ENCODE measurements around the gene CACNA1A. TPM values are rescaled to one million over a fixed set of nuclear protein-coding genes. Genes with fewer than 3 reads are reported as not detected.
"Not testable (repeated sequence)": the region's sequence is repeated elsewhere in the genome, so short reads cannot be mapped to it uniquely, and the experiment has no call there.

CACNA1A gene
- total RNA-seq, 6 experiments from 2014 or later: 0.11 TPM; not detected in 5

DNA sequence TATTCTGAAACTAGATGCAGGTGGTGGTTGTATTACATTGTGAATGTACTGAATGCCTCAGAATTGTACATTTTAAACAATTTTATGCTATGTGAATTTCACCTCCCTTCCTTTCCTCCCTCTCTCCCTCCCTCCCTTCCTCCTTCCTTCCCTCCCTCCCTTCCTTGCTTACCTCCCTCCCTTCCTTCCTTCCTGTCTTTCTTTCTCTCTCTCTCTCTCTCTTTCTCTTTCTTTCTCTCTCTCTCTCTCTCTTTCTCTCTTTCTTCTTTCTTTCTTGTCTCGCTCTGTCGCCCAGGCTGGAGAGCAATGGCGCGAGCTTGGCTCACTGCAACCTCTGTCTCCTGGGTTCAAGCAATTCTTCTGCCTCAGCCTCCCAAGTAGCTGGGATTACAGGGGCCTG is 318.9 kb downstream of the CACNA1A start:
- TF ChIP-seq, protein P1, sequence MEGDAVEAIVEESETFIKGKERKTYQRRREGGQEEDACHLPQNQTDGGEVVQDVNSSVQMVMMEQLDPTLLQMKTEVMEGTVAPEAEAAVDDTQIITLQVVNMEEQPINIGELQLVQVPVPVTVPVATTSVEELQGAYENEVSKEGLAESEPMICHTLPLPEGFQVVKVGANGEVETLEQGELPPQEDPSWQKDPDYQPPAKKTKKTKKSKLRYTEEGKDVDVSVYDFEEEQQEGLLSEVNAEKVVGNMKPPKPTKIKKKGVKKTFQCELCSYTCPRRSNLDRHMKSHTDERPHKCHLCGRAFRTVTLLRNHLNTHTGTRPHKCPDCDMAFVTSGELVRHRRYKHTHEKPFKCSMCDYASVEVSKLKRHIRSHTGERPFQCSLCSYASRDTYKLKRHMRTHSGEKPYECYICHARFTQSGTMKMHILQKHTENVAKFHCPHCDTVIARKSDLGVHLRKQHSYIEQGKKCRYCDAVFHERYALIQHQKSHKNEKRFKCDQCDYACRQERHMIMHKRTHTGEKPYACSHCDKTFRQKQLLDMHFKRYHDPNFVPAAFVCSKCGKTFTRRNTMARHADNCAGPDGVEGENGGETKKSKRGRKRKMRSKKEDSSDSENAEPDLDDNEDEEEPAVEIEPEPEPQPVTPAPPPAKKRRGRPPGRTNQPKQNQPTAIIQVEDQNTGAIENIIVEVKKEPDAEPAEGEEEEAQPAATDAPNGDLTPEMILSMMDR (IDR thresholded peaks at IDR 0.05): no peak
- TF ChIP-seq POLR2A (IDR thresholded peaks at IDR 0.05): no peak
- DNase-seq: no peak
- H3K4me1 ChIP-seq: peaks cover 0 to 18% (median 5%) of the 10 kb centered on the region in 4 donors
- H3K36me3 ChIP-seq: no peaks in the 10 kb centered on the region
- ATAC-seq: no peak
- H3K27ac ChIP-seq: no peak overlapping the region
- intact Hi-C loops (cut with DNase I): no loop called here
- H3K27me3 ChIP-seq: no peaks in the 10 kb centered on the region
- no peak overlapping the region for H3K4me3 ChIP-seq
- H3K9me3 ChIP-seq: no peaks in the 10 kb centered on the region
- 94% methylated on average over 4 of the region's 4 CpGs for WGBS (ENCODE audit: insufficient coverage, low coverage, low lambda C conversion rate, missing lambda C conversion rate)

DNA sequence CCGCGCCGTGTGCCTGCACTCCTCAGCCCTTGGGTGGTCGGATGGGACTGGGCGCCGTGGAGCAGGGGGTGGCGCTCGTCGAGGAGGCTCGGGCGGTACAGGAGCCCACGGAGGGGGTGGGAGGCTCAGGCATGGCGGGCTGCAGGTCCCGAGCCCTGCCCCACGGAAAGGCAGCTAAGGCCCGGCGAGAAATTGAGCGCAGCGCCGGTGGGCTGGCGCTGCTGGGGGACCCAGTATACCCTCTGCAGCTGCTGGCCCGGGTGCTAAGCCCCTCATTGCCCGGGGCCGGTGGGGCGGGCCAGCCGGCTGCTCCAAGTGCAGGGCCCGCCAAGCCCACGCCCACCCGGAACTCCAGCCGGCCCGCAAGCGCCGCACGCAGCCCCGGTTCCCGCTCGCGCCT is 319.6 kb downstream of the CACNA1A start:
- H3K27me3 ChIP-seq; H3K4me3 ChIP-seq; intact Hi-C loops (cut with DNase I); H3K36me3 ChIP-seq; ATAC-seq; H3K9me3 ChIP-seq; DNase-seq; H3K27ac ChIP-seq: not testable (repeated sequence)
- no CpG with 5 or more reads among the region's 38 CpGs for WGBS (ENCODE audit: insufficient coverage, low coverage, low lambda C conversion rate, missing lambda C conversion rate)
- peaks cover 0 to 17% (median 6%) of the 10 kb centered on the region in 4 donors for H3K4me1 ChIP-seq

DNA sequence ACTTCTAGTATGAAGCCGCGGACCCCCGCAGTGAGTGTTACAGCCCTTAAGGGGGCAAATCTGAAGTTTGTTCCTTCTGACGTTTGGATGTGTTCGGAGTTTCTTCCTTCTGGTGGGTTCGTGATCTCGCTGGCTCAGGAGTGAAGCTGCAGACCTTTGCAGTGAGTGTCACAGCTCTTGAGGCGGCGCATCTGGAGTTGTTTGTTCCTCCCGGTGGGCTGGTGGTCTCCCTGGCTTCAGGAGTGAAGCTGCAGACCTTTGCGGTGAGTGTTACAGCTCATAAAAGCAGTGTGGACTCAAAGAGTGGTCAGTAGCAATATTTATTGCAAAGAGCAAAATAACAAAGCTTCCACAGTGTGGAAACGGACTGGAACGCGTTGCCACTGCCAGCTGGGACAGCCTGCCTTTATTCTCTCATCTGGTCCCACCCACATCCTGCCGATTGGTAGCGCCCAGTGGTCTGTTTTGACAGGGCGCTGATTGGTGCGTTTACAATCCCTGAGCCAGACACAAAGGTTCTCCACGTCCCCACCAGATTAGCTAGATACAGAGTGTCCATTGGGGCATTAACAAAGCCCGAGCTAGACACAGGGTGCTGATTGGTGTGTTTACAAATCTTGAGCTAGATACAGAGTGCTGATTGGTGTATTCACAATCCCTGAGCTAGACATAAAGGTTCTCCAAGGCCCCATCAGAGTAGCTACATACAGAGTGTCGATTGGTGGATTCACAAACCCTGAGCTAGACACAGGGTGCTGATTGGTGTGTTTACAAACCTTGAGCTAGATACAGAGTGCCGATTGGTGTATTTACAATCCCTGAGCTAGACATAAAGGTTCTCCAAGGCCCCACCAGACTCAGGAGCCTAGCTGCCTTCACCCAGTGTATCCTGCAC is 320.3 kb downstream of the CACNA1A start:
- DNase-seq; H3K4me3 ChIP-seq; intact Hi-C loops (cut with DNase I); H3K27me3 ChIP-seq; H3K27ac ChIP-seq; ATAC-seq; H3K36me3 ChIP-seq; H3K9me3 ChIP-seq: not testable (repeated sequence)
- H3K4me1 ChIP-seq: peaks cover 0 to 14% (median 6%) of the 10 kb centered on the region in 4 donors
- WGBS (ENCODE audit: insufficient coverage, low coverage, low lambda C conversion rate, missing lambda C conversion rate): 90% methylated on average over 8 of the region's 22 CpGs

DNA sequence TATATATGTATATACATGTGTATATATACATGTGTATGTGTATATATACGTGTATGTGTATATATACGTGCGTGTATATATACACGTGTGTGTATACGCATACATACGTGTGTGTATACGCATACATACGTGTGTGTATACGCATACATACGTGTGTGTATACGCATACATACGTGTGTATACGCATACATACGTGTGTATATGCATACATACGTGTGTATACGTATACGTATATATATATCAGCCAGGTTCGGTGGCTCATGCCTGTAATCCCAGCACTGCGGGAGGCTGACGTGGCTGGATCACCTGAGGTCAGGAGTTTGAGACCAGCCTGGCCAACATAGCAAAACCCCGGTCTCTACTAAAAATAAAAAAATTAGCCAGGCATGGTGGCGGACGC is 321.4 kb downstream of the CACNA1A start:
- 55% methylated on average over 14 of the region's 23 CpGs for WGBS (ENCODE audit: insufficient coverage, low coverage, low lambda C conversion rate, missing lambda C conversion rate)
- ATAC-seq; intact Hi-C loops (cut with DNase I): not testable (repeated sequence)

DNA sequence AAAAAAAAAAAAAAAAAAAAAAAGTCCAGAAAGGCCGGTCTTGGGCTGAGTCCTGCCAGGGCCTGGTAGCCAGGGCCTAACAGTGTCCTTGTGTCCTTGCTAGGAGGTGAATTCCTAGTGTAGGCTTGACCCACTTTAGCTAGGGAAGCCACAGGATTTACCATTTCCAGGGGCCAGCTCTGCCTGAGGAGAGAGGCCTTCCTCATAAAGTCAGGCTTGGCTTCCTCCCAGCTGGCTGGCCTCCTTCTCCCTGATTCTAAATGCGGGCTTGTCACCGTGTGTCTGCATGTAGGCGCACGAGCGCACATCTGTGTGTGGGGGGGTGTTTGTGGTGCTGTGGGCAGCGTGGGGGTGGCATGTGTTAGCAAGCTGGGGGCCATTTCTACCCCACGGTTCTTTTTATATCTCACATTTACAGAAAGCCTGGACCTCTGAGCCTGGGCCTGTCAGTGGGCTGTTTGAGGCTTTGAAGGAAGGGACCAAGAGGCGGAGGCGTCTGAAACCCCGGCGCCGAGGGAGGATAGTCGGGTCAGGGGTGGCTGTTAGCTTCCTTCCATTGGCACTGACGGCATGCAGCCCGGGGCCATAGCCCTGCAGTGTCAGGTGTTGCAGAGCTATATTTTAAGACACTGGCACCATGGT is 324.4 kb downstream of the CACNA1A start:
- DNase-seq (peak in 2 of 3 donors; percentile 70 to 72), ATAC-seq (peak; percentile 80 to 93 (median 82))
- WGBS (ENCODE audit: insufficient coverage, low coverage, low lambda C conversion rate, missing lambda C conversion rate): 27% methylated on average over 7 of the region's 16 CpGs
- Histone ChIP-seq H3K4me3 (no peak overlapping the region), H3K9me3 (no peaks in the 10 kb centered on the region), H3K36me3 (no peaks in the 10 kb centered on the region), H3K27ac (peak overlapping the region in 1 of 3 donors; percentile 40), H3K4me1 (peaks cover 0 to 9% (median 3%) of the 10 kb centered on the region in 4 donors), H3K27me3 (no peaks in the 10 kb centered on the region)
- no peak for TF ChIP-seq POLR2A (IDR thresholded peaks at IDR 0.05)
- TF ChIP-seq, protein P1 (IDR thresholded peaks at IDR 0.05): no peak
- intact Hi-C loops (cut with DNase I): no loop called here

More for the DNA sequence above, 321.4 kb downstream of the CACNA1A start:
- not testable (repeated sequence) for H3K4me1 ChIP-seq, H3K4me3 ChIP-seq, H3K9me3 ChIP-seq, H3K36me3 ChIP-seq, H3K27ac ChIP-seq, DNase-seq, H3K27me3 ChIP-seq

DNA sequence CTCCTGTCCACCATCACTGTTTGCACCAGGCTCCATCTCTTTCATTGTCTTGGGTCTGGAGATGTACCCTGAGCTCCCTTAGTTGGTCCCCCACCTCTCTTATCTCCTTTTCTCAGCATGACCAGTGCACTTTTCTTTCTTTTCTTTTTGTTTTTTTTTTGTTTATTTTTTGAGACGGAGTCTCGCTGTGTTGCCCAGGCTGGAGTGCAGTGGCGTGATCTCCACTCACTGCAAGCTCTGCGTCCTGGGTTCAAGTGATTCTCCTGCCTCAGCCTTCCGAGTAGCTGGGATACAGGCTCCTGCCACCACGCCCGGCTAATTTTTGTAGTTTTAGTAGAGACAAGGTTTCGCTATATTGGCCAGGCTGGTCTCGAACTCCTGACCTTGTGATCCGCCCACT is 328.0 kb downstream of the CACNA1A start:
- H3K4me1 ChIP-seq; intact Hi-C loops (cut with DNase I); H3K27ac ChIP-seq; H3K4me3 ChIP-seq; ATAC-seq; DNase-seq; H3K9me3 ChIP-seq; H3K27me3 ChIP-seq; H3K36me3 ChIP-seq: not testable (repeated sequence)
- 92% methylated on average over 6 of the region's 10 CpGs for WGBS (ENCODE audit: insufficient coverage, low coverage, low lambda C conversion rate, missing lambda C conversion rate)

DNA sequence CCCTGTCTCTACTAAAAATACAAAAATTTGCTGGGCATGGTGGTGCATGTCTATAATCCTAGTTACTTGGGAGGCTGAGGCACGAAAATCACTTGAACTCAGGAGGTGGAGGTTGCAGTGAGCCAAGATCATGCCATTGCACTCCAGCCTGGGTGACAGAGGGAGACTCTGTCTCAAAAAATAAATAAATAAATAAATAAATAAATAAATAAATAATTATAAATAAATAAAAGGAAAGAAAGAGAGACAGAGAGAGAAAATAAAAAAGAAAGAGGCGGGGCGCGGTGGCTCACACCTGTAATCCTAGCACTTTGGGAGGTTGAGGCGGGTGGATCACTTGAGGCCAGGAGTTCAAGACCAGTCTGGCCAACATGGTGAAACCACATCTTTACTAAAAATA is 328.7 kb downstream of the CACNA1A start:
- H3K4me1 ChIP-seq; H3K9me3 ChIP-seq; DNase-seq; H3K27me3 ChIP-seq; ATAC-seq; H3K27ac ChIP-seq; H3K4me3 ChIP-seq; H3K36me3 ChIP-seq; intact Hi-C loops (cut with DNase I): not testable (repeated sequence)
- 92% methylated on average over 5 of the region's 5 CpGs for WGBS (ENCODE audit: insufficient coverage, low coverage, low lambda C conversion rate, missing lambda C conversion rate)
